HepG2 (cell line): ENCODE data around the gene NEK5. TPM values are rescaled to one million over a fixed set of nuclear protein-coding genes. Genes with fewer than 3 reads are reported as not detected.

ENCODE experiments used
- CBX1 ChIP-seq: IDR thresholded peaks from one replicate; pipeline ENCODE4 v1.6.1; 2016; ENCODE audit warnings: antibody characterized with exemption, low read depth
- CENPT ChIP-seq: sonication (generic); formaldehyde crosslinking; IDR thresholded peaks from 2 replicates; pipeline ENCODE4 v1.8.0; 2022; ENCODE audit warnings: low read depth, mild to moderate bottlenecking, moderate library complexity, missing genetic modification reagents
- HOXD1 ChIP-seq: sonication (generic); formaldehyde crosslinking; IDR thresholded peaks from 2 replicates; pipeline ENCODE4 v1.5.0; 2020; ENCODE audit warnings: missing genetic modification reagents
- ISL2 ChIP-seq: sonication (generic); formaldehyde crosslinking; IDR thresholded peaks from 2 replicates; pipeline ENCODE4 v1.5.0; 2020; ENCODE audit warnings: missing genetic modification reagents
- JUN ChIP-seq: sonication (generic); formaldehyde crosslinking; IDR thresholded peaks from 2 replicates; pipeline ENCODE4 v1.4.0; 2020; ENCODE audit warnings: mild to moderate bottlenecking, missing genetic modification reagents
- KDM5A ChIP-seq: fragments of 200-600 bp; sonication (generic); IDR thresholded peaks from 2 replicates; pipeline ENCODE4 v1.7.0; 2018; ENCODE audit warnings: antibody characterized with exemption, mild to moderate bottlenecking, low read length, borderline replicate concordance
- NR2C2 ChIP-seq: sonication (generic); formaldehyde crosslinking; IDR thresholded peaks from 2 replicates; pipeline ENCODE4 v1.4.0; 2020; ENCODE audit warnings: missing genetic modification reagents, mild to moderate bottlenecking, moderate library complexity, borderline replicate concordance
- PBX2 ChIP-seq: IDR thresholded peaks from 2 replicates; pipeline ENCODE4 v1.6.1; 2016; ENCODE audit warnings: control low read depth
- SAP130 ChIP-seq: IDR thresholded peaks from 2 replicates; pipeline ENCODE4 v1.6.1; 2016; ENCODE audit warnings: low read depth
- WIZ ChIP-seq: sonication (generic); formaldehyde crosslinking; IDR thresholded peaks from 2 replicates; pipeline ENCODE4 v1.5.1; 2020; ENCODE audit warnings: mild to moderate bottlenecking, missing genetic modification reagents
- ZNF12 ChIP-seq: sonication (generic); formaldehyde crosslinking; IDR thresholded peaks from 2 replicates; pipeline ENCODE4 v1.5.0; 2020; ENCODE audit warnings: missing genetic modification reagents
- ZNF331 ChIP-seq: sonication (generic); formaldehyde crosslinking; IDR thresholded peaks from 2 replicates; pipeline ENCODE4 v1.4.0; 2020; ENCODE audit warnings: missing genetic modification reagents
- ZNF703 ChIP-seq: sonication (generic); formaldehyde crosslinking; IDR thresholded peaks from 2 replicates; pipeline ENCODE4 v1.5.1; 2020; ENCODE audit warnings: missing genetic modification reagents, mild to moderate bottlenecking, moderate library complexity, borderline replicate concordance
- ZNF772 ChIP-seq: sonication (generic); formaldehyde crosslinking; IDR thresholded peaks from 2 replicates; pipeline ENCODE4 v1.5.0; 2020; ENCODE audit warnings: mild to moderate bottlenecking, missing genetic modification reagents
- ZNF776 ChIP-seq: sonication (generic); formaldehyde crosslinking; IDR thresholded peaks from 2 replicates; pipeline ENCODE4 v1.4.0; 2020; ENCODE audit warnings: mild to moderate bottlenecking, missing genetic modification reagents
- ZNF782 ChIP-seq: sonication (generic); formaldehyde crosslinking; IDR thresholded peaks from 2 replicates; pipeline ENCODE4 v1.4.0; 2020; ENCODE audit warnings: missing genetic modification reagents, mild to moderate bottlenecking, borderline replicate concordance
- ZNF878 ChIP-seq: sonication (generic); formaldehyde crosslinking; IDR thresholded peaks from 2 replicates; pipeline ENCODE4 v1.8.1; 2023; ENCODE audit warnings: mild to moderate bottlenecking, missing genetic modification reagents, moderate library complexity
- polyA plus RNA-seq, 8 experiments: library from polyadenylated mRNA; depleted of rRNA in 3 of 8; stranded (reverse) in 7 of 8; unstranded in 1 of 8; fragments of >200 nt; fragmentation: Illumina TruSeq in 4 of 8; extraction: Trizol in 4 of 8; gene quantifications; 2 replicates each; pipeline versions ENCODE4 v1.2.1 to v1.2.3, GENCODE V29; 2011 to 2016; ENCODE audit warnings: low read depth in 4 of 8, missing spikeins in 1 of 8, mixed read lengths in 1 of 8; ENCODE audit not compliant: insufficient read depth in 1 of 8
- total RNA-seq, 5 experiments: library from RNA; depleted of rRNA; stranded (reverse); fragments of >200 nt; fragmentation: Illumina TruSeq; extraction: Trizol; gene quantifications; 2 replicates each; pipeline ENCODE4 v1.2.3, GENCODE V29; 2016; ENCODE audit warnings: low read depth in 1 of 5
- TF ChIP-seq, protein P1 (sequence below): sonication (generic); formaldehyde crosslinking; IDR thresholded peaks from 2 replicates; pipeline ENCODE4 v1.8.0; 2022; ENCODE audit warnings: mild to moderate bottlenecking, missing genetic modification reagents
- TF ChIP-seq, protein P2 (sequence below), 2 experiments: sonication (generic) in 1 of 2; formaldehyde crosslinking in 1 of 2; IDR thresholded peaks; 2 replicates each; pipeline versions ENCODE4 v1.6.1 to v1.9.0; 2014 to 2022; ENCODE audit warnings: antibody characterized with exemption in 1 of 2, borderline replicate concordance in 1 of 2, inconsistent platforms in 1 of 2, low read depth in 1 of 2, missing genetic modification reagents in 1 of 2
- TF ChIP-seq, protein P3 (sequence below): sonication (generic); formaldehyde crosslinking; IDR thresholded peaks from 2 replicates; pipeline ENCODE4 v1.9.0; 2021; ENCODE audit warnings: missing genetic modification reagents, borderline replicate concordance

The NEK5 gene
- total and polyA plus RNA-seq, 2 of the 13 experiments (the other 11 are each of a cell fraction or from before 2014, with no cell fraction given): 0.12 to 0.22 TPM

DNA sequence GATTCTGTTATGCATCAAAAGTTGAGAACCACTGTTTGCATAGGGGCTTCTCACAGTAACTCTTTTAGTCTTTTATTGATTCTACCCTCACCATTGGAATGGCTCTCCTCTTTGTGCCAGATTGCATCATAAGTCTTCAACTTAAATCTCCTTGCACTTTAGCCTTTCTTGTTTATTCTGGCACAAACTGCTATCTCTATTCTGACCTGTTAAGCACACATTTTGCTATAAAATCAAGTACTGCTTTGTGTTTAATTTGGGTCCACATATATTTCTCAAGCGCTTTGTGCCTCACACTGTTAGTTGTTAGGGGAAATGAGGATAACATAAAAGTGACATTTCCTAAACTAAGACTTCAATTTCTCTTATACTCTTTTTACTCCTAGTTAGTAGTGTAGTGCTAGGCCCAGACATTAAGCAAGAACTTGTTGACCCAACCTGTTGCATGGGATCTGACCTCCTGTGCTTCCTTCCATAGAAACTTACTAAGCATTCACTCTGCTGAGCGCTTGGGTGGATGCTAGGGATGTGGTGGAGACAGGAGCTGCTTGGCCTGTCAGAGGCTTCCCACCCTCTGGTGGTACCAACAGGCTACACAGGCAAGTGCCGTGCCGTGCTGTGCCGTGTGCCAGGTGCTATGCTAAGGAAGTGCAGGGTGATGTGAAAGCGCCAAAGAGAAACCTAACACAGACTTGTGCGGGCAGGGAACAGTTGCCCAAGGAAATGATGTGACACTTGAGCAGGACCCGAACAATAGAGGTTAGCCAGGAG, 103.2 kb downstream of the NEK5 start (continued):
- TF ChIP-seq CENPT (CRISPR knock-in tag): no peak
- TF ChIP-seq, protein P1, sequence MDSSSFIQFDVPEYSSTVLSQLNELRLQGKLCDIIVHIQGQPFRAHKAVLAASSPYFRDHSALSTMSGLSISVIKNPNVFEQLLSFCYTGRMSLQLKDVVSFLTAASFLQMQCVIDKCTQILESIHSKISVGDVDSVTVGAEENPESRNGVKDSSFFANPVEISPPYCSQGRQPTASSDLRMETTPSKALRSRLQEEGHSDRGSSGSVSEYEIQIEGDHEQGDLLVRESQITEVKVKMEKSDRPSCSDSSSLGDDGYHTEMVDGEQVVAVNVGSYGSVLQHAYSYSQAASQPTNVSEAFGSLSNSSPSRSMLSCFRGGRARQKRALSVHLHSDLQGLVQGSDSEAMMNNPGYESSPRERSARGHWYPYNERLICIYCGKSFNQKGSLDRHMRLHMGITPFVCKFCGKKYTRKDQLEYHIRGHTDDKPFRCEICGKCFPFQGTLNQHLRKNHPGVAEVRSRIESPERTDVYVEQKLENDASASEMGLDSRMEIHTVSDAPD: peak; percentile 92
- TF ChIP-seq NR2C2 (CRISPR knock-in tag): peak; percentile 69
- TF ChIP-seq HOXD1 (CRISPR knock-in tag): peak; percentile 90; the same call in 1 of the 2 replicates
- peak; percentile 24; the same call in 1 of the 2 replicates for TF ChIP-seq ZNF703 (CRISPR knock-in tag)
- no peak for TF ChIP-seq PBX2 (CRISPR knock-in tag)
- TF ChIP-seq ZNF331: peak; percentile 67; the same call in 1 of the 2 replicates
- peak; percentile 58 for TF ChIP-seq SAP130 (CRISPR knock-in tag)
- TF ChIP-seq, protein P2, sequence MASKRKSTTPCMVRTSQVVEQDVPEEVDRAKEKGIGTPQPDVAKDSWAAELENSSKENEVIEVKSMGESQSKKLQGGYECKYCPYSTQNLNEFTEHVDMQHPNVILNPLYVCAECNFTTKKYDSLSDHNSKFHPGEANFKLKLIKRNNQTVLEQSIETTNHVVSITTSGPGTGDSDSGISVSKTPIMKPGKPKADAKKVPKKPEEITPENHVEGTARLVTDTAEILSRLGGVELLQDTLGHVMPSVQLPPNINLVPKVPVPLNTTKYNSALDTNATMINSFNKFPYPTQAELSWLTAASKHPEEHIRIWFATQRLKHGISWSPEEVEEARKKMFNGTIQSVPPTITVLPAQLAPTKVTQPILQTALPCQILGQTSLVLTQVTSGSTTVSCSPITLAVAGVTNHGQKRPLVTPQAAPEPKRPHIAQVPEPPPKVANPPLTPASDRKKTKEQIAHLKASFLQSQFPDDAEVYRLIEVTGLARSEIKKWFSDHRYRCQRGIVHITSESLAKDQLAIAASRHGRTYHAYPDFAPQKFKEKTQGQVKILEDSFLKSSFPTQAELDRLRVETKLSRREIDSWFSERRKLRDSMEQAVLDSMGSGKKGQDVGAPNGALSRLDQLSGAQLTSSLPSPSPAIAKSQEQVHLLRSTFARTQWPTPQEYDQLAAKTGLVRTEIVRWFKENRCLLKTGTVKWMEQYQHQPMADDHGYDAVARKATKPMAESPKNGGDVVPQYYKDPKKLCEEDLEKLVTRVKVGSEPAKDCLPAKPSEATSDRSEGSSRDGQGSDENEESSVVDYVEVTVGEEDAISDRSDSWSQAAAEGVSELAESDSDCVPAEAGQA (IDR thresholded peaks at IDR 0.05; ENCODE audit: low read depth): no peak
- TF ChIP-seq, protein P2 (CRISPR knock-in tag; IDR thresholded peaks at IDR 0.05; ENCODE audit: borderline replicate concordance): 0 out of 2 replicates have a peak, but pooled peaks have one; percentile 56
- peak; percentile 77 for TF ChIP-seq ZNF772
- TF ChIP-seq WIZ: no peak
- peak; percentile 98 for TF ChIP-seq ISL2
- 0 out of 2 replicates have a peak, but pooled peaks have one; percentile 54 for TF ChIP-seq JUN
- peak; percentile 69 for TF ChIP-seq ZNF12 (CRISPR knock-in tag)
- TF ChIP-seq KDM5A: peak; percentile 53; the same call in 1 of the 2 replicates
- no peak for TF ChIP-seq ZNF782 (CRISPR knock-in tag)
- TF ChIP-seq ZNF878: peak; percentile 3; the same call in 1 of the 2 replicates
- TF ChIP-seq ZNF776 (CRISPR knock-in tag): no peak
- TF ChIP-seq CBX1: no peak
- TF ChIP-seq, protein P3, sequence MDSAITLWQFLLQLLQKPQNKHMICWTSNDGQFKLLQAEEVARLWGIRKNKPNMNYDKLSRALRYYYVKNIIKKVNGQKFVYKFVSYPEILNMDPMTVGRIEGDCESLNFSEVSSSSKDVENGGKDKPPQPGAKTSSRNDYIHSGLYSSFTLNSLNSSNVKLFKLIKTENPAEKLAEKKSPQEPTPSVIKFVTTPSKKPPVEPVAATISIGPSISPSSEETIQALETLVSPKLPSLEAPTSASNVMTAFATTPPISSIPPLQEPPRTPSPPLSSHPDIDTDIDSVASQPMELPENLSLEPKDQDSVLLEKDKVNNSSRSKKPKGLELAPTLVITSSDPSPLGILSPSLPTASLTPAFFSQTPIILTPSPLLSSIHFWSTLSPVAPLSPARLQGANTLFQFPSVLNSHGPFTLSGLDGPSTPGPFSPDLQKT (CRISPR knock-in tag): no peak
